ENCODE data around the gene PCLO.
A peak's percentile ranks its signal among the peaks of the same experiment; 100 is the strongest.
"Not testable (repeated sequence)": the region's sequence is repeated elsewhere in the genome, so short reads cannot be mapped to it uniquely, and the experiment has no call there.

The PCLO gene

GRCh38 chr7:83032195-83032594 is 130.5 kb downstream of the PCLO start:
- Histone ChIP-seq H2BK12ac (ENCODE audit: low read length in 2 of 2) (no peak overlapping the region), H3K4me1 (ENCODE audit: control insufficient read depth, insufficient read depth, low read depth, low read length) (no peaks in the 10 kb centered on the region), H3K23ac (ENCODE audit: low read length in 2 of 2) (no peak overlapping the region), H3K79me1 (replicated peaks; ENCODE audit: low read length, poor library complexity, severe bottlenecking) (no peaks in the 10 kb centered on the region), H3K27ac (ENCODE audit: low read length, poor library complexity, severe bottlenecking) (no peak overlapping the region), H2BK120ac (ENCODE audit: low read depth, low read length) (no peak overlapping the region), H3K4me3 (ENCODE audit: insufficient read depth in 1 of 2, low read depth in 1 of 2, low read length in 2 of 2) (no peak overlapping the region), H3K9ac (ENCODE audit: low read length) (no peak overlapping the region), H3K27me3 (ENCODE audit: control insufficient read depth in 1 of 2, insufficient read depth in 1 of 2, low read length in 2 of 2) (no peaks in the 10 kb centered on the region), H2AFZ (ENCODE audit: low read depth, low read length) (no peak overlapping the region), H3K9me3 (ENCODE audit: control insufficient read depth, low read length) (no peaks in the 10 kb centered on the region), H3K14ac (ENCODE audit: low read length in 2 of 2) (no peak overlapping the region), H3K4ac (ENCODE audit: low read depth in 1 of 2, low read length in 2 of 2) (no peak overlapping the region), H2BK15ac (ENCODE audit: low read depth, poor library complexity, severe bottlenecking) (no peak overlapping the region), H4K8ac (ENCODE audit: low read length) (no peak overlapping the region), H3K36me3 (ENCODE audit: control insufficient read depth in 1 of 2, insufficient read depth in 2 of 2, low read depth in 1 of 2, low read length in 2 of 2) (no peaks in the 10 kb centered on the region), H3K18ac (ENCODE audit: low read depth in 1 of 2, low read length in 2 of 2) (no peak overlapping the region), H4K91ac (ENCODE audit: low read length) (no peak overlapping the region), H2BK5ac (ENCODE audit: low read depth, low read length, poor library complexity, severe bottlenecking) (no peak overlapping the region), H2AK5ac (ENCODE audit: low read length, severe bottlenecking) (no peak overlapping the region), H3K4me2 (ENCODE audit: low read length, poor library complexity, severe bottlenecking) (no peak overlapping the region)
- DNase-seq: no peak

DNA sequence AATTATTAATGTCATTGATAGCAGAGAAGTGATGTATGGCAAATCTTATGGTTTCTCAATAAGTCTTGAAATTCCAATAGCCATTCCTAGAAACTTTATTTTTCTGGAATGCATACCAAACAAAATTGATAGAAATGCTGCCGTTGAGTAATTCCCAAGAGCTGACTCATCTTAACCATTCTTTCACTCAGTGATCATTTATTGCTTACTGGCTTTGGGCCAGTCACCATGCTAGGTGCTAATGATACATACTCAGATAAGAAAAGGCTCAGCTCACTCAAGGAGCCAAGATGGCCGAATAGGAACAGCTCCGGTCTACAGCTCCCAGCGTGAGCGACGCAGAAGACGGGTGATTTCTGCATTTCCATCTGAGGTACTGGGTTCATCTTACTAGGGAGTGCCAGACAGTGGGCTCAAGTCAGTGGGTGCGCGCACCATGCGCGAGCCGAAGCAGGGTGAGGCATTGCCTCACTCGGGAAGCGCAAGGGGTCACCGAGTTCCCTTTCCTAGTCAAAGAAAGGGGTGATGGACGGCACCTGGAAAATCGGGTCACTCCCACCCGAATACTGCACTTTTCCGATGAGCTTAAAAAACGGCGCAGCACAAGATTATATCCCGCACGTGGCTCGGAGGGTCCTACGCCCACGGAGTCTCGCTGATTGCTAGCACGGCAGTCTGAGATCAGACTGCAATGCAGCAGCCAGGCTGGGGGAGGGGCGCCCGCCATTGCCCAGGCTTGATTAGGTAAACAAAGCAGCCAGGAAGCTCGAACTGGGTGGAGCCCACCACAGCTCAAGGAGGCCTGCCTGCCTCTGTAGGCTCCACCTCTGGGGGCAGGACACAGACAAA is 138.6 kb downstream of the PCLO start:
- H3K9me3 ChIP-seq (ENCODE audit: control insufficient read depth, low read length); H2AFZ ChIP-seq (ENCODE audit: low read depth, low read length); H3K23ac ChIP-seq (ENCODE audit: low read length in 2 of 2); H3K27me3 ChIP-seq (ENCODE audit: control insufficient read depth in 1 of 2, insufficient read depth in 1 of 2, low read length in 2 of 2); H3K4me2 ChIP-seq (ENCODE audit: low read length, poor library complexity, severe bottlenecking); H2BK5ac ChIP-seq (ENCODE audit: low read depth, low read length, poor library complexity, severe bottlenecking); H3K4me3 ChIP-seq (ENCODE audit: insufficient read depth in 1 of 2, low read depth in 1 of 2, low read length in 2 of 2); H4K91ac ChIP-seq (ENCODE audit: low read length); H2BK12ac ChIP-seq (ENCODE audit: low read length in 2 of 2); H3K4me1 ChIP-seq (ENCODE audit: control insufficient read depth, insufficient read depth, low read depth, low read length); H3K79me1 ChIP-seq (replicated peaks; ENCODE audit: low read length, poor library complexity, severe bottlenecking); H2BK15ac ChIP-seq (ENCODE audit: low read depth, poor library complexity, severe bottlenecking); H3K36me3 ChIP-seq (ENCODE audit: control insufficient read depth in 1 of 2, insufficient read depth in 2 of 2, low read depth in 1 of 2, low read length in 2 of 2); H3K18ac ChIP-seq (ENCODE audit: low read depth in 1 of 2, low read length in 2 of 2); H3K9ac ChIP-seq (ENCODE audit: low read length); H4K8ac ChIP-seq (ENCODE audit: low read length); H3K4ac ChIP-seq (ENCODE audit: low read depth in 1 of 2, low read length in 2 of 2); H3K27ac ChIP-seq (ENCODE audit: low read length, poor library complexity, severe bottlenecking); H2AK5ac ChIP-seq (ENCODE audit: low read length, severe bottlenecking); H2BK120ac ChIP-seq (ENCODE audit: low read depth, low read length); H3K14ac ChIP-seq (ENCODE audit: low read length in 2 of 2): not testable (repeated sequence)
- WGBS: 91% methylated on average over 27 of the region's 31 CpGs
- peak; percentile 15 for DNase-seq

GRCh38 chr7:83021032-83021431 is 141.7 kb downstream of the PCLO start:
- Histone ChIP-seq H3K18ac (ENCODE audit: low read depth in 1 of 2, low read length in 2 of 2) (no peak overlapping the region), H2BK15ac (ENCODE audit: low read depth, poor library complexity, severe bottlenecking) (no peak overlapping the region), H4K8ac (ENCODE audit: low read length) (no peak overlapping the region), H2BK5ac (ENCODE audit: low read depth, low read length, poor library complexity, severe bottlenecking) (no peak overlapping the region), H4K91ac (ENCODE audit: low read length) (no peak overlapping the region), H3K27me3 (ENCODE audit: control insufficient read depth in 1 of 2, insufficient read depth in 1 of 2, low read length in 2 of 2) (no peaks in the 10 kb centered on the region), H3K4me1 (ENCODE audit: control insufficient read depth, insufficient read depth, low read depth, low read length) (no peaks in the 10 kb centered on the region), H2AK5ac (ENCODE audit: low read length, severe bottlenecking) (no peak overlapping the region), H3K36me3 (ENCODE audit: control insufficient read depth in 1 of 2, insufficient read depth in 2 of 2, low read depth in 1 of 2, low read length in 2 of 2) (no peaks in the 10 kb centered on the region), H3K4ac (ENCODE audit: low read depth in 1 of 2, low read length in 2 of 2) (no peak overlapping the region), H3K4me3 (ENCODE audit: insufficient read depth in 1 of 2, low read depth in 1 of 2, low read length in 2 of 2) (no peak overlapping the region), H2BK120ac (ENCODE audit: low read depth, low read length) (no peak overlapping the region), H3K4me2 (ENCODE audit: low read length, poor library complexity, severe bottlenecking) (no peak overlapping the region), H3K27ac (ENCODE audit: low read length, poor library complexity, severe bottlenecking) (no peak overlapping the region), H2AFZ (ENCODE audit: low read depth, low read length) (no peak overlapping the region), H3K79me1 (replicated peaks; ENCODE audit: low read length, poor library complexity, severe bottlenecking) (no peaks in the 10 kb centered on the region), H2BK12ac (ENCODE audit: low read length in 2 of 2) (no peak overlapping the region), H3K14ac (ENCODE audit: low read length in 2 of 2) (no peak overlapping the region), H3K9ac (ENCODE audit: low read length) (no peak overlapping the region), H3K23ac (ENCODE audit: low read length in 2 of 2) (no peak overlapping the region), H3K9me3 (ENCODE audit: control insufficient read depth, low read length) (peaks cover 6% of the 10 kb centered on the region)
- DNase-seq: no peak
- WGBS: 91% methylated on average over 1 of the region's 1 CpG

DNA sequence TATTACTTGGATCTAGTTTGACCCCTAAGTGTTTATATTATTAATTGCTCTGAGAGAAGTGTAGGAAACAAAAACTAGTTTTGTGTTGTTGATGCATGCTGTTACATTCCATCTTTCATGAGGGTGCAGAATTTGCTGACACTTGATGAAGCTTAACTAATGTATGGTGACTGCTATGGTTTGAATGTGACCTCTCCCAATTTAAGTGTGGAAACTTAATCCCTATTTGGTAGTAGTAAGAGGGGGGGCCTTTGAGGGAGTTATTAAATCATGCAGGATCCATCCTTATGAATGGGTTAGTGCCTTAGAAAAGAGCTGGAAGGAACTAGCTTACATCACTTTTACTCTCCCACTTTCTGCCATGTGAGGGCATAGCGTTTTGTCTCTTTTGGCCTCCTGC is 142.5 kb downstream of the PCLO start:
- no peaks in the 10 kb centered on the region for H3K79me1 ChIP-seq (replicated peaks; ENCODE audit: low read length, poor library complexity, severe bottlenecking)
- no peak overlapping the region for H3K4me2 ChIP-seq (ENCODE audit: low read length, poor library complexity, severe bottlenecking)
- H2BK120ac ChIP-seq (ENCODE audit: low read depth, low read length): no peak overlapping the region
- no peak overlapping the region for H3K23ac ChIP-seq (ENCODE audit: low read length in 2 of 2)
- no peak overlapping the region for H3K4ac ChIP-seq (ENCODE audit: low read depth in 1 of 2, low read length in 2 of 2)
- H2BK12ac ChIP-seq (ENCODE audit: low read length in 2 of 2): no peak overlapping the region
- 100% methylated on average over 1 of the region's 1 CpG for WGBS
- no peak overlapping the region for H2AK5ac ChIP-seq (ENCODE audit: low read length, severe bottlenecking)
- H3K4me1 ChIP-seq (ENCODE audit: control insufficient read depth, insufficient read depth, low read depth, low read length): no peaks in the 10 kb centered on the region
- no peak overlapping the region for H2BK15ac ChIP-seq (ENCODE audit: low read depth, poor library complexity, severe bottlenecking)
- H3K9ac ChIP-seq (ENCODE audit: low read length): no peak overlapping the region
- no peak overlapping the region for H3K18ac ChIP-seq (ENCODE audit: low read depth in 1 of 2, low read length in 2 of 2)
- H2BK5ac ChIP-seq (ENCODE audit: low read depth, low read length, poor library complexity, severe bottlenecking): no peak overlapping the region
- no peak overlapping the region for H4K91ac ChIP-seq (ENCODE audit: low read length)
- H3K4me3 ChIP-seq (ENCODE audit: insufficient read depth in 1 of 2, low read depth in 1 of 2, low read length in 2 of 2): no peak overlapping the region
- H3K36me3 ChIP-seq (ENCODE audit: control insufficient read depth in 1 of 2, insufficient read depth in 2 of 2, low read depth in 1 of 2, low read length in 2 of 2): no peaks in the 10 kb centered on the region
- no peak overlapping the region for H4K8ac ChIP-seq (ENCODE audit: low read length)
- H3K14ac ChIP-seq (ENCODE audit: low read length in 2 of 2): no peak overlapping the region
- peaks cover 6% of the 10 kb centered on the region for H3K9me3 ChIP-seq (ENCODE audit: control insufficient read depth, low read length)
- DNase-seq: no peak
- no peak overlapping the region for H3K27ac ChIP-seq (ENCODE audit: low read length, poor library complexity, severe bottlenecking)
- H3K27me3 ChIP-seq (ENCODE audit: control insufficient read depth in 1 of 2, insufficient read depth in 1 of 2, low read length in 2 of 2): no peaks in the 10 kb centered on the region
- H2AFZ ChIP-seq (ENCODE audit: low read depth, low read length): no peak overlapping the region
